HG03439 (cell line): ENCODE data around the gene PGRMC1.
A peak's percentile ranks its signal among the peaks of the same experiment; 100 is the strongest.
"Not testable (repeated sequence)": the region's sequence is repeated elsewhere in the genome, so short reads cannot be mapped to it uniquely, and the experiment has no call there.

Experiments used
- ATAC-seq: cut with Tn5 transposase; IDR thresholded peaks from one replicate; pipeline ENCODE4 v1.9.1; 2021; ENCODE audit warnings: mild to moderate bottlenecking, moderate library complexity; ENCODE audit not compliant: unreplicated experiment

PGRMC1 gene

DNA sequence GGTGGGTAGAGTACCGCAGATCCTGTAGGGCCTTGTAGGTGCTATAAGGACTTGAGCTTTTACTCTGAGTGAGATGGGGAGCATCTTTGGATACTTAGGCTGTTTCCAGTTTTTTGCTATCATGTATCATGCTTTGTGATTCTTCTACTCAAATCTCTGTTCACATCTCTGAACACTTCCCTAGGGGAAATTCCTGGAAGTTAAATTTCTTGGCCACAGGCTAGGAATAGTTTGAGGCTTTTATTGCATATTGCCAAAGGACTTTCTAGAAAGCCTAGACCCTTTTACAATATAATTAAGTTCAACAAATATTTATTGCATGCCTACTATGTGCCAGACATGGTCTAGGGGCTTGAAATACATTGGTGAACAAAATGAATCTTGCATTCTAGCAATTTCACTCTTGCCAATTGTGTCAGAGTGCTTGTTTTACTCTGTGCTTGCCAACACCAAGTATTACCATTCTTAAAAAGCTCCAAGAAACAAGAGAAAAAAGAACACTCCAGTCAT is 4.1 kb upstream of the PGRMC1 start:
- no peak for ATAC-seq

GRCh38 chrX:119235051-119235511 is 1.0 kb upstream of the PGRMC1 start:
- no peak for ATAC-seq

DNA sequence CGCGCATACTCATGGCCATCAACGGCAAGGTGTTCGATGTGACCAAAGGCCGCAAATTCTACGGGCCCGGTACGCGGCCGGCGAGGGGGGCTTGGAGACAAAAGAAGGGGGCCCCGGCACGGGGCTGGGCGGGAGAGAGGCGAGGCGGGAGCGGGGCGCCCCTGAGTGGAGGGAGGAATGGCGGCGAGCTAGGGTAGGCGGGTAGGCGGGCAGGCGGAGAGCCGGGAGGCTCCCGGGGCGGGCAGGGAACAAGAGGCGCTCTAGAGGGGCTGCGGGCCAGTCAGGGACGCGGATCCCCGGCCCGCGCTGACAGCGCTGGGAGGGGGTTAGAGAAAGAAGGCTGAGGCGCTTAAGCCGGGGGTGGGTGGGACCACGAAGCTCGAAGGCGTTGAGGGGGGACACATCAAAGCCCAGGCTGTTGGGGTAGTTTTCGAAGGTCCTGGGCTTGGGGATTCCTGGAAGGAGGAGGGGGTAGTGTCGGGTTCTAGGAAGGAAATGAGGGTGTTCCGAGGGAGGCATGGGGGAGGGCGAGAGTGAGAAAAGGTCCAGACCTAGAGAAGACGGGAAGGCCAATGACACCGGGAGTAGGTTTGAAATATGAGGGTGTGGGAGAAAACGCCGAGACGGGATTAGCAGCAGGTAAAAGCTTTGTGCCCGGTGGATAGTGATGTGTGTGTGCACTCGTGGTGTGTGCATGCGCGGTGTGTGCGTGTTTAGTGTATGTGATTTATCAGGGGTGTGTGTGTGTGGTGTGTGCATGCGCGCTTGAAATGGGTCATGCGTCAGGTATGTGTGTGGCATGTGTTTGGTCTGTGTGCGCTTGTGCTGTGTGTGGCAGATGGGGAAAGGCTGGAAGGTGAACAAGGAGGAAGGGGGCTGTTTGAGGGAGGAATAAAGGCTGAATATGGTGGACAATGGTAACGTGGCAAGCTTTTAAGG is 807 bp downstream of the PGRMC1 start:
- peak; percentile 32 for ATAC-seq

DNA sequence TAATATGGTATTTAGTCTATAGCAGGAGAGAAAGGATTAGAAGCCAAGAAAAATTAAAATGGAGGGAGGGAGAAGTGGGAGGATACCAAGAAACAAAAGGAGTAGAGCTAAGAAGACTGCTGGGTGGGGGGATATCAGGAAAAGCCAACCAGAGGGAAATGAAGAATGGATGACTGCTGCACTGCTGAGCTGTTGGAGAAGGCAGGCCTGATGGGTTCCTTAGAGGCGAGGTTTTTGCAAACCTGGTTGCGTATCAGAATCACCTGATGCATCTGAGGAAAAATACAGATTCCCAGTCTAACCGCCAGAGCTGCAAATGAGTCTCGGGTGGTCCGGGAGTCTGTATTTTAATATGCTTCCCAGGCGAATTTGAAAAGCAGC is 1.5 kb downstream of the PGRMC1 start:
- no peak for ATAC-seq

GRCh38 chrX:119238557-119238956 is 2.5 kb downstream of the PGRMC1 start:
- ATAC-seq, result no peak

DNA sequence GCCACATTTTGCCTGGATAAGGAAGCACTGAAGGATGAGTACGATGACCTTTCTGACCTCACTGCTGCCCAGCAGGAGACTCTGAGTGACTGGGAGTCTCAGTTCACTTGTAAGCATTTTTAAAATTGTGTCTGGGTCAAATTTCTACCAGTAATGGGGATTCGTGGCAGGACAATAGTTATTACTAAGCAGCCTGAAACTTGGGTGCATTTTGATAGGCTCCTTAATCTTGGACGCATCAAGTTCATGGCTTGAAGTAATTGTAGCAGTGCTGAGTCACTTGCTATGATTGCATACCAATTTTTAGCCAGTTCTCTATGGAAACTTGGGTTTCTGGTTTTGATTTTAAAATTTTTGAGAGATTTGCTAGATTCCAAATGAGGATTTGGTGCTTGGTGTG is 4.3 kb downstream of the PGRMC1 start:
- no peak for ATAC-seq

- no peak for ATAC-seq
Observed at GRCh38 chrX:119247702-119248101, 11.6 kb downstream of the PGRMC1 start.

DNA sequence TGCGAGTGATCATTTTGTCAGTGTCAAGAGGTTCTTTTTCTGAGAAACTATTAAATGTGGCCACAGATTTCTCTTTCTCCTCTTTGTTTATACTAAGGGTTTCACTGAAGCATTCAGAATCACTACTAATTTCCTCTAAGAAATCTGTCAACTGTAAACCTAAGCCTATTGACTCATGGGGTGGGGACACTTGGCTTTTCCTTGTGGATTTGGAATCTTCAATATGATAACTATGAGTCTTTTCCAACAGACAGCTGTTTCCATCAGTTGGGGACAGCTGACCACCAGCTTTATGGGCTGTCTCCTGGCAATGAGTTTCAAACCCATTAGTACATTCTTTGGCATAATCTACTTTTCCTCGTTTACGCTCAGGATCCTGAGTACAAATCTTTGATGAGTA is 13.8 kb downstream of the PGRMC1 start:
- ATAC-seq, result no peak

GRCh38 chrX:119251386-119251785 is 15.3 kb downstream of the PGRMC1 start:
- ATAC-seq, result no peak

GRCh38 chrX:119252716-119253115 is 16.6 kb downstream of the PGRMC1 start:
- ATAC-seq, result no peak

DNA sequence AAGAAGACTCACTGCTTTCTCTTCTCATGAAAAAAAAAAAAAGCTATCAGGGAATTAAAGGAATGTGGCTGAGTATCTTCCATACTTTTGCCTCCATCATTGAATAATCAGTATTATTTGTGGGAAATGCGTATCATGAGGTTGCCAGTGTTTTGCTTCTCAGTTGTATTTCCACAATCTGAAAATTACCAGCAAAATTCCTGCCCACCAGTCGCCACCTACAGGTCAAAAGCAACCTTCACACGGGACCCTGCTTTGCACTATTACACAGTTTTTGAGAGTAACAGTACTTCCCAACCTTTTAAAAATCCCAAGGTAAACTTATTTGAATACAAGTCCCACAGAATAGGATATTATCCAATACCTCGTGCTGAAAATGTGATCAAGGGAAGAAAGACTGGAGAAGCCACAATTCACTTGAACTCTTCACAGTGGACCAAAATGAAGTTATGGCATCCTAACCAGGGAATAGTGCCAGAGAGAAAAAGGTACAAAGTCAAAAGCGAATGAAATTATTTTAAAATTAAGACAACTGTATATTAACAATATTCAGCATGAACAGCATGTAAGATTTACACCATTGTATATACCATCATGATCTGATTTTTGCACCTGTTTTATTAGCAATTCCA is 30.4 kb downstream of the PGRMC1 start:
- ATAC-seq, result no peak

GRCh38 chrX:119267115-119267514 is 31.0 kb downstream of the PGRMC1 start:
- not testable (repeated sequence) for ATAC-seq

GRCh38 chrX:119272882-119273419 is 36.9 kb downstream of the PGRMC1 start:
- no peak for ATAC-seq

- ATAC-seq, result no peak
Observed at GRCh38 chrX:119273420-119274192, 37.5 kb downstream of the PGRMC1 start.

DNA sequence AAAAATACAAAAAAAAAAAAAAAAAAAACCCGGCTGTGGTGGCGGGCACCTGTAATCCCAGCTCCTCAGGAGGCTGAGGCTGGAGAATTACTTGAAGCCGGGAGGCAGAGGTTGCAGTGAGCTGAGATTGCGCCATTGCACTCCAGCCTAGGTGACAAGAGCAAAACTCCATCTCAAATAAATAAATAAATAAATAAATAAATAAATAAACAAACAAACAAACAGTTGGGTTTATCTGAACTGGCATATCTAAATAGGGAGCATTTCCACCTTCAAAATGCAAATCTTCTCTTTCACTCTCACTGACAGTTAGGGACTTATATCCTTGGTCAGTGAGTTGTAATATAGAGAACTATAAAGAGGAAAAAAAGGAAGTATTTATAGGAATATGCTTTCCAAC is 46.3 kb downstream of the PGRMC1 start:
- not testable (repeated sequence) for ATAC-seq

GRCh38 chrX:119288890-119289393 is 52.9 kb downstream of the PGRMC1 start:
- no peak for ATAC-seq

- no peak for ATAC-seq
Observed at GRCh38 chrX:119290476-119290875, 54.4 kb downstream of the PGRMC1 start.

- not testable (repeated sequence) for ATAC-seq
Observed at GRCh38 chrX:119291246-119291645, 55.2 kb downstream of the PGRMC1 start.

GRCh38 chrX:119292445-119292844 is 56.4 kb downstream of the PGRMC1 start:
- no peak for ATAC-seq
